ENCODE data around the gene RNF175.
"Not testable (repeated sequence)": the region's sequence is repeated elsewhere in the genome, so short reads cannot be mapped to it uniquely, and the experiment has no call there.

The RNF175 gene

DNA sequence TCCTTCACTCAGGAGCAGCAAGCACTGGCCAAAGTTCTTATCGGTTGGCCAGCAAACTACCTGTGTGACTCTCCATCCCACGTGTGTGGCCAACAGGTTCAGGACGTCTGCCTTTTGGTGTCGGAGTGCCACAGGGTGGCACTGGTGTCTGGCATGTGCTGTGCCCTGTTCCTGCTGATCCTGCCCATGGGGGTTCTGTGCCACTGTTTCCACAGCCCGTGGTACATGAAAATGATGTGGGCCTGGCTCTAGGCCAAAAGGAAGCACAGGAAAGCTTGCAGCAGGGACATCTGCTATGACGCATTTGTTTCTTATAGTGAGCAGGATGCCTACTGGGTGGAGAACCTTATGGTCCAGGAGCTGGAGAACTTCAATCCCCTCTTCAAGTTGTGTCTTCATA, 80.3 kb downstream of the RNF175 start:
- DNase-seq (ENCODE audit: low read depth) = no peak

DNA sequence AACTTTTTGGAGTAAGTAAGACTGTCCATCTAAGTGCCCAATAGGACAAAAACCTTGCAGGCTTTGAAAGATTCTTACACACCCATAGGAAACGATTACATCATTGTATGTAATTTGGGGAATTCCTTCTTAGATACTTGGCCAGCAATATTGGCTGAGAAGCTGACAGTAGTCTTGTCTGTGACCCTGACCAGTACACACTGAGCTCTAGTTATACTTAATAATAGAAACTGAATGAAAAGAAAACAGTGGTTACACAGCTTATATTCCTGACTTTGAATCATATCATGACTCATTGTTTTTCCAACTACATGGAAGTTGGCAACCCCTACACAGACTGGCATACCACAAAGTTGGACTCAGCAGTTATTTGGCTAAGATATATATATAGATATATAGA, 82.8 kb downstream of the RNF175 start:
- peak; percentile 70 for DNase-seq (ENCODE audit: low read depth)

DNA sequence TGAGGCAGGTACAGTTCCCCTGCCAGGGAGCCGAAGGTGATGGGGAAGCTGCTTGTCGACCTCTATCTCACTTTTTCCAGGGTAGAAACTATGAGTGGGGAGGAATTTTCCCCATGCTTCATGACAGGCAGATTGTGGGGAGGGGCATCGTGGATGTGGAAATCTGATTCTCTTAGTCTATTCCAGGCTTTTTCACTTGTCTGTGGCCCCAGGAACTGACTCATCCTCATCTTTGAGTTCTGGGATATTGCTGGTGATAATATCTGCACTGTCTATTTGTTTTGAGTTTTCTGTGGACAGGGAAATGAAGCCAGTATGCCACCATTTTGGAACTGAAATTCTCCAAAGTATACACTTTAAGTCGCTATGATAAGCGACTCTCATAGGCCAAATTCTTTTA, 83.3 kb downstream of the RNF175 start:
- DNase-seq (ENCODE audit: low read depth) = peak; percentile 31

DNA sequence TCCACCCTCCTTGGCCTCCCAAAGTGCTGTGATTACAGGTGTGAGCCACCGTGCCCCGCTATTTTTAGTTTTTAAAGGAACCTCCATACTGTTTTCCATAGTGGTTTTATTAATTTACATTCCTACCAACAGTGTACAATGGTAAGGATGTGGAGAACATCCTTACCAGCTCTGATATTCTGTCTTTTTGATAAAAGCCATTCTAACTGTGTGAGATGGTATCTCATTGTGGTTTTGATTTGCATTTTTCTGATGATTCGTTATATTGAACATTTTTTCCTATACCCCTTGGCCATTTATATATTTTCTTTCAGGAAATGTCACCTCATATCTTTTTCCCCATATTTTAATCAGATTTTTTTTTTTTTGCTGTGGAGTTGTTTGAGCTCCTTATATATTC, 90.0 kb downstream of the RNF175 start:
- DNase-seq (ENCODE audit: low read depth) = no peak

DNA sequence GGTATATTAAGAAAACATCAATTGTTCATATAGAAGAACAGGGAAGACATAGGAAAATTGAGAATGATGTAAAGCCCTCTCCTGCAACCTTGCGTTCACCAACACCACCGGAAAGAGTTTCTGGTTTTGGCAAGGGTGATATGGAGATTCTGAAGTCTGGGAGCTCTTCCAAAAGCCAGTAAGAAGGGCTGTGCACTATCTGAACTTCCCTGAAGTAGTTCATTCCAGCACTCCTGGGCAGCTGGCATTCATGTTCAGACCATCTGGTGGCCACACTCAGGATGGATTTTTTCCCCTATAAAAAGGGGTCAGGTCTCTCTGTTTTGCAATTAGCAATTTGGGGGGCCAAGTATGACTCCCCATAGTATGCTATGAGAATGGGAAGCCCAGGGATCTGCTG, 91.2 kb downstream of the RNF175 start:
- DNase-seq (ENCODE audit: low read depth) = no peak

DNA sequence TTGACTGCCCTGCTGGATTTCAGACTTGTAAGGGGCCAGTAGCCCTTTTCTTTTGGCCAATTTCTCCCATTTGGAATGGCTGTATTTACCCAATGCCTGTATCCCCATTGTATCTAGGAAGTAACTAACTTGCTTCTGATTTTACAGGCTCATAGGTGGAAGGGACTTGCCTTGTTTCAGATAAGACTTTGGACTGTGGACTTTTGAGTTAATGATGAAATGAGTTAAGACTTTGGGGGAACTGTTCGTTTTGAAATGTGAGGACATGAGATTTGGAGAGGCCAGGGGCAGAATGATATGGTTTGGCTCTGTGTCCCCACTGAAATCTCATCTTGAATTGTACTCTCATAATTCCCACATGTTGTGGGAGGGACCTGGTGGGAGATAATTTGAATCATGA, 93.3 kb downstream of the RNF175 start:
- DNase-seq (ENCODE audit: low read depth) = not testable (repeated sequence)

DNA sequence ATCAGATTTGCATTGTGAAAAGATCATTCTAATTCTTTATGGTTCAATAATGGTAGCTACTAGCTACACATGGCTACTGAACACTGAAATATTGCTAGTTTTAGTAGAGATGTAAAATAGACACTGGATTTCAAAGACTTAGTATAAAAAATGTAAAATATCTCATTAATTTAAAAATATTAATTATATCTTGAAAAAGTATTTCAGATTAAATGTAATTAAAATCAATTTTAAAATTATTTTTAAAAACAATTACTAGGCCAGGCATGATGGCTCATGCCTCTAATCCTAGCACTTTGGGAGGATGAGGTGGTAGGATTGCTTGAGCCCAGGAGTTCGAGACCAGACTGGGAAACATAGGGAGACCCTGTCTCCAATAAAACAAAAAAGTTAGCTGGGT, 96.2 kb downstream of the RNF175 start:
- DNase-seq (ENCODE audit: low read depth) = no peak

DNA sequence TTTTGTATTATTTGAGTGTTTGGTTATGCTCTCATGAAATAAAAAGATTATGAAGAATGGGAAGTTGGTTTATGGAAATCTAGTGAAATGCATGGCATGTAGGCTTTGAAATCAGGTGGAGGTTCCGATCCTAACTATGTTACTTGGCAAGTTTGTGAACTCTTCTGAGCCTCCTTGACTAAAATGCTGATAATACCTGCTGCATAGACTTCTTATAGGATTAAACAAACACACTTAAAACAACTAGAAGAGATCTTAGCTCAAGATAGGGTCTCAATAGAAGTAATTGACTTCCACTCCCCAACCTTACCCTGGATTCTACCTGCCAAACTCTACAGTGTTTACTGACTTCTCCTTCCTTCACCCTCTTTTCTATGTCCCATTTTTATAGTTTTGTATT, 97.9 kb downstream of the RNF175 start:
- DNase-seq (ENCODE audit: low read depth) = no peak

DNA sequence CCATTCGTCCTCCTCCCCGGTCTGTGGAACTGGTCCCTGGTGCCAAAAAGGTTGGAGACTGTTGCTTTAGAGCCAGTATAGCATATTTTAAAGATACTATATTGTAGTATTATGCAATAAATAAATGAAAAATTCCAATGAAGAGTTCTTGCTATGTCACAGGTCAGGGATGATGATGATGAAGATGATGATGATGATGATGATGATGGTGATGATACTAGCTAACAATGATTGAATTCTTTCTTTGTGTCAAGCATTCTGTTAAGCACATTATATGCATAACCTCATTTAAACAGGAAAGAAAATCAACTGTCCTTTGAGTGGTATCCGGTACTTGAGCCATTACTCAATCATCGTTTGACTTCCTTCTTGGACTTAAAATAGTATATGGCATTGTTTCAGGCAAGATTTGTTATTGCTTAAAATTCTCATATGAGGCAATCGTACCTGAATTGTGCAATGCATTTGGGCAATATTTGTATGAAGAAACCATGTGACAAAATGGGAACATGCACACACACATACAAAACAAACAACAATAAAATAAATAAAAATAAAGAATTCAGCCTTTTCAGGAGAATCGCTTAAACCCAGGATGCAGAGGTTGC, 98.5 kb downstream of the RNF175 start:
- peak; percentile 46 for DNase-seq (ENCODE audit: low read depth)
